ENCODE measurements around the gene TMEM52. TPM values are rescaled to one million over a fixed set of nuclear protein-coding genes. Genes with fewer than 3 reads are reported as not detected.

TMEM52 gene
- total RNA-seq, 1 donor from 2014 or later, result not detected

DNA sequence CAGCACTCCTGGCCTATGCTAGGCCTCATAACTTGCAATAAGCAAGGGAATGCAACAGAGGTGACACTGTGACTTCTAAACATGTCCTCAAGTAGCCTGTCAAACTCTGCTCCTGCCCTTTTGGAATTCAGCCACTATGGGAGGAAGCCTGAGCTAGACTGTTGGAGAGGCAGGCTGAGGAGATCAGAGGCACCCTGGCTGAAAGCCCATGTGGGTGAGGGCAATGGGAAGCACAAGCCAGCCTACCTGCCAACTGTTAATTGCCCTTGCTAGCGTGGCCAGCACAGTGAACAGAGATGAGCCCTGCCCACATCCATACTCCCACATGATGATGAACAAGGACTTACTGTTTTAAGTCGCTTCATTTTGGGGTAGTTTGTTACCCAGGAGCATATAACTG is 45.9 kb downstream of the TMEM52 start:
- DNase-seq (ENCODE audit: low spot score), result no peak

DNA sequence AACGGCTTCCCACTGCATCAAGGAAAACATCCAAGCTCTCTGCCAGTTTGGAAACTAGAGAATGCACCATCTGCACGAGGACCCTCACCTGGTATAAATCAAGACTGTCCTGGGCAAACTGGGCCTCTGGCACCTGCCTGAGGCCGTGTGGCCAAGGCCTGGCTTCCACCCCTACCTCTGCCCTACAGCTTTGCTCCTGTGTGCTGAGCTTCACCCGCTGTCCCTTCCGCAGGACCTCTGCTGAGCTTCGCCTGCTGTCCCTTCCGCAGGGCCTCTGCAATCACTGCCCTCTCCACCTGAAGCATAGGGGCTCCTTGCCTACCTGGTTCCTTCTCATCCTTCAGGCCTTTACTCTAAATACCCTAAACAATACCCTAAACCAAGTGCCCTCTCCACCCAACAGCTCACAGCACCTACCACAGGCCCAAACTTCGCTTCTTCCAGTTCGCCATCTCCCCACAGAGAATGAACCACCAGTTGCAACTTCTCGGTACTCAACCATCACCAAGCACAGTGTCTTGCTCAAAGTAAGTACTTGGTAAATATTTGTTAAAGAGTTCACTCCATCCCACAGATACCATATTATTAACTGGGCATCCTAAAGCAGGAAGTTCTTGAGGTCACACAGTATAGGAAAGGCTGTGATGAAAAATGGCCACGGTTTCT is 46.6 kb downstream of the TMEM52 start:
- DNase-seq (ENCODE audit: low spot score), result no peak

DNA sequence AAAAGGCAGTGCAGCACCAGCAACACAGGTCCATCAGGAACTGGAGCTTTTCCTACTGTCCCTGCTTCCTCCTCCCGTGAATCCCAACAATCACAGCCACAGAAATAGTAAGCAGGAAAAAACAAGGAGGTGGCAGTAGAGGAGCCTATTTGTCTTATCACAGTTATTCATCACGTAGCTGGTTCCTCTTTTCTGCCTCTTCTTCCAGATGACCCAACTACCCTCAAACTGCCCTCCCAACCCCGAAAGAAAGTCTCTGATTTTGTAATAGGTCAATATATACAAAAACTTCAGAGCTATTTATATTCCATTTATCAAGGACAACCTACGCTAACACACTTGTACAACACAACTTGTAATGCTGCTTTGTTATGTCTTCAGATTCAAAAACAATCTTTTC is 49.6 kb downstream of the TMEM52 start:
- DNase-seq (ENCODE audit: low spot score), result no peak

Other genes with a start within 250 kb of the TMEM52 start
- gene SLC35E2B, start 226.5 kb downstream of the TMEM52 start, total RNA-seq, result 42.8 TPM
- gene CDK11A, start 194.9 kb downstream of the TMEM52 start, total RNA-seq, result 34.0 TPM
- gene NADK, start 140.8 kb downstream of the TMEM52 start, total RNA-seq, result 80.3 TPM
- 304 TPM for gene GNB1, start 28.2 kb downstream of the TMEM52 start, total RNA-seq
- gene CALML6, start 4.0 kb downstream of the TMEM52 start, total RNA-seq, result 0.29 TPM
- 0.83 TPM for gene CFAP74, start 84.5 kb upstream of the TMEM52 start, total RNA-seq
- 1.2 TPM for gene GABRD, start 100.1 kb upstream of the TMEM52 start, total RNA-seq
- 41.6 TPM for gene PRKCZ, start 131.1 kb upstream of the TMEM52 start, total RNA-seq